GM12878 (cell line): Measurements from ENCODE around the gene TTC33.

Experiments used
- ATF3 ChIP-seq: IDR thresholded peaks from 2 replicates; pipeline ENCODE4 v1.6.1; 2011; ENCODE audit warnings: low read depth, mild to moderate bottlenecking, low read length, moderate library complexity, borderline replicate concordance; ENCODE audit errors: extremely low read depth
- FOS ChIP-seq: IDR thresholded peaks from 3 replicates; pipeline ENCODE4 v1.6.1; 2011; ENCODE audit warnings: borderline replicate concordance; ENCODE audit not compliant: insufficient read length; ENCODE audit errors: extremely low read depth
- JUND ChIP-seq: IDR thresholded peaks from 2 replicates; pipeline ENCODE4 v1.6.1; 2012; ENCODE audit warnings: low read depth, mild to moderate bottlenecking, low read length, improper control_type of control experiment, moderate library complexity
- NFIC ChIP-seq: IDR thresholded peaks from 2 replicates; pipeline ENCODE4 v1.6.1; 2012; ENCODE audit warnings: low read depth, mild to moderate bottlenecking, inconsistent platforms, low read length, moderate library complexity
- POLR2A ChIP-seq: IDR thresholded peaks from 2 replicates; pipeline ENCODE4 v1.6.1; 2011; ENCODE audit warnings: low read depth, mild to moderate bottlenecking, low read length
- SIN3A ChIP-seq: IDR thresholded peaks from 2 replicates; pipeline ENCODE4 v1.6.1; 2012; ENCODE audit warnings: low read depth, low read length, improper control_type of control experiment
- SP1 ChIP-seq: IDR thresholded peaks from one replicate; pipeline ENCODE4 v1.6.1; 2011; ENCODE audit warnings: low read depth, low read length
- SREBF2 ChIP-seq: IDR thresholded peaks from 2 replicates; pipeline ENCODE4 v1.6.1; 2012; ENCODE audit warnings: mild to moderate bottlenecking, low read length
- TAF1 ChIP-seq: IDR thresholded peaks from 2 replicates; pipeline ENCODE4 v1.6.1; 2011; ENCODE audit warnings: mild to moderate bottlenecking, low read depth, low read length, borderline replicate concordance
- ZNF207 ChIP-seq: fragments of 450-650 bp; IDR thresholded peaks from 2 replicates; pipeline ENCODE4 v1.6.1; 2014; ENCODE audit warnings: antibody characterized with exemption, mild to moderate bottlenecking, borderline replicate concordance
- TF ChIP-seq, protein P1 (sequence below): IDR thresholded peaks from 2 replicates; pipeline ENCODE4 v1.6.1; 2011; ENCODE audit warnings: borderline replicate concordance, low read depth, mild to moderate bottlenecking, moderate library complexity, low read length; ENCODE audit not compliant: insufficient read depth, poor library complexity, severe bottlenecking

GRCh38 chr5:40587376-40587775 lies 168.4 kb downstream of the TTC33 start:
- TF ChIP-seq JUND (no peak), SP1 (no peak), NFIC (no peak), ATF3 (no peak), FOS (no peak), ZNF207 (no peak), SREBF2 (no peak), TAF1 (no peak), SIN3A (no peak), POLR2A (no peak)
- TF ChIP-seq, protein P1, sequence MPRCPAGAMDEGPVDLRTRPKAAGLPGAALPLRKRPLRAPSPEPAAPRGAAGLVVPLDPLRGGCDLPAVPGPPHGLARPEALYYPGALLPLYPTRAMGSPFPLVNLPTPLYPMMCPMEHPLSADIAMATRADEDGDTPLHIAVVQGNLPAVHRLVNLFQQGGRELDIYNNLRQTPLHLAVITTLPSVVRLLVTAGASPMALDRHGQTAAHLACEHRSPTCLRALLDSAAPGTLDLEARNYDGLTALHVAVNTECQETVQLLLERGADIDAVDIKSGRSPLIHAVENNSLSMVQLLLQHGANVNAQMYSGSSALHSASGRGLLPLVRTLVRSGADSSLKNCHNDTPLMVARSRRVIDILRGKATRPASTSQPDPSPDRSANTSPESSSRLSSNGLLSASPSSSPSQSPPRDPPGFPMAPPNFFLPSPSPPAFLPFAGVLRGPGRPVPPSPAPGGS = no peak
